Measurements from ENCODE around the gene IGLL5.
A peak's percentile ranks its signal among the peaks of the same experiment; 100 is the strongest.

Gene IGLL5

DNA sequence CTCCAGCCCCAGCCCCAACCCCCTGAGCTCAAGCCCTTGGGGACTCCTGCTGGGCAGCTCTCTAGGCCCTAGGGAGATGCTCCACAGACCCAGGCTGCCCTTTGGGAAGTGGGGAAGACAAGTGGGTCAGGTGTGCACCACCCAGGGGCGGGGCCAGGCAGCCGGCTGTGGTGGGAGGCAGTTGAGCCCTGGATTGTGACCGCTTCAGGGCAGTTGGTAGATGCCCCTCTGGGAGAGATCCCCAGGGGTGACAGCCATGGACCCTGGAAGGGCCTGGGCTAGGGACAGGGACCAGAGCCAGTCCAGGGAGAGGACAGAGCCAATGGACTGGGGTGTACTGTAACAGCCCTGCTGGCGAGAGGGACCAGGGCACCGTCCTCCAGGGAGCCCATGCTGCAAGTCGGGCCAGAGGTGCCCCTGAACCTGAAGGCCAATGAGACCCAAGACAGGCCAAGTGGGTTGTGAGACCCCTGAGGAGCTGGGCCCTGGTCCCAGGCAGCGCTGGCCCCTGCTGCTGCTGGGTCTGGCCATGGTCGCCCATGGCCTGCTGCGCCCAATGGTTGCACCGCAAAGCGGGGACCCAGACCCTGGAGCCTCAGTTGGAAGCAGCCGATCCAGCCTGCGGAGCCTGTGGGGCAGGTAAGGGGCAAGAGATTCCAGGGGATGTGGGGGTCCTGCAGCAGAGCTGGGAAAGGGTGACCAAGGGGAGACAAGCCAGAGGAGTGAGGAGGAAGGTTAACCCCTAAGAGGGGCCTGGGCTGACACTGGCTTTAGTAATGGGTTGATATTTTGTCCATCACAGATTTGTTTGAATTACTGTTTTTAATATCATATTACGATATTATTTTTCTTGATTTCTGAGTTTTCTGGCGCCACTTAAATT lies at the start of gene IGLL5:
IGLL5 (plus strand) TSS at position 196 of the 883 bp plus-strand sequence; CDS start at position 434, 238 bp downstream.
- DNase-seq (ENCODE audit: low read depth), result no peak

DNA sequence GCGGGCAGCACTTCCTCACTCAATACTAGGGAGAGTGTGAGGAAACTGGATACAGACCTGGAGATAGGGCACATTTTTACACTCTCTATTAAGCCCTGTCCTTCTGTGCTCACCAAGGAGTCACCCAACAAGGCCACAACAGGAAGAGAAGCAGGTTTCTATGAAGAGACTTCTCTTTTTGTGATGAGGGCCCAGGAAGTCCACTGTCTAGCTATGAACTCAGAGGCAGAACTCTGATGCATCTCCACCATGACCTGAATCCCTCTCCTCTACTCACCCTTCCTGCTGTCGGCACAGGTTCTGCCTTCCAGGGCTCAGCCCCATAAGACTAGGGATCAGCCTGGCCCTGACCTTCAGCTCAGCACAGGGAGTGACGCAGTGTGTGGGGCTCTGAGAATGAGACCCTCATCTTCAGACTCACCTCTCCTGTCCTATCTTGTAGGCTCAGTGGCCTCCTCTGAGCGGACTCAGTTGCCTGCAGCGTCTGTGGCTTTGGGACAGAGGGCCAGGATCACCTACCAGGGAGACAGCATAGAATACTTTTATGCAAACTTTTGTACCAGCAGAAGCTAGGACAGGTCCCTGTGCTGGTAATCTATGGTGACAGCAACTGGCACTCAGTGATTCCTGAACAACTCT lies 49.3 kb upstream of the IGLL5 start:
- DNase-seq (ENCODE audit: low read depth), result no peak

DNA sequence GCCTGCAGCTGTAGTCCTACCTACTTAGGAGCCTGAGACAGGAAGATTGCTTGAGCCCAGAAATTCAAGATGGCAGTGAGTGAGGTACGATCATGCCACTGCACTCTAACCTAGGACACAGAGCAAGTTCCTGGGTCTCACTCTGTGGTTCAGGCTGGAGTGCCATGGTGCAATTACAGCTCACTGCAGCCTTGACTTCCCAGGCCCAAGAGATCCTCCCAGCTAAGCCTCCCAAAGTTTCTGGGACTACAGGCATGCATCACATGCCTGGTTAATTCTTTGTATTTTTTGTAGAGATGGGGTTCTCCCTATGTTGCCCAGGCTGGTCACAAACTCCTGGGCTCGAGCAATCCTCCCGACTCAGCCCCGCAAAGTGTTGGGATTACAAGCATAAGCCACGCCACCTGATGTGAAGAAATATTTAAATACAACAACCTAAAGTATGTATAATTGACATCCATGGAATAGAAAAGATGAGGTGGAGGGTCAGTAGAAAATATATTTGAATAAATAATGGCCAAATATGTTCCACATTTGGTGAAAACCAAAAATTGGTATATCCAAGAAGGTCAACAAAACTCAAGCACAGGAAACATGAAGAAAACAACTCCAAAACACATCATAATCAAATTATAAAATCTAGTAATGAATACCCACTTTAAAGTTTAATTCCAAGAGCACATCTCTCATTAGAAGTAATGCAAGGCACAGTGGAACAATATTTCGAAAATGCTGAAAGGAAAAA lies 47.9 kb upstream of the IGLL5 start:
- no peak for DNase-seq (ENCODE audit: low read depth)

GRCh38 chr22:22840780-22841179 lies 46.8 kb upstream of the IGLL5 start:
- no peak for DNase-seq (ENCODE audit: low read depth)

- DNase-seq (ENCODE audit: low read depth), result no peak
Observed at GRCh38 chr22:22841598-22841997, 46.0 kb upstream of the IGLL5 start.

DNA sequence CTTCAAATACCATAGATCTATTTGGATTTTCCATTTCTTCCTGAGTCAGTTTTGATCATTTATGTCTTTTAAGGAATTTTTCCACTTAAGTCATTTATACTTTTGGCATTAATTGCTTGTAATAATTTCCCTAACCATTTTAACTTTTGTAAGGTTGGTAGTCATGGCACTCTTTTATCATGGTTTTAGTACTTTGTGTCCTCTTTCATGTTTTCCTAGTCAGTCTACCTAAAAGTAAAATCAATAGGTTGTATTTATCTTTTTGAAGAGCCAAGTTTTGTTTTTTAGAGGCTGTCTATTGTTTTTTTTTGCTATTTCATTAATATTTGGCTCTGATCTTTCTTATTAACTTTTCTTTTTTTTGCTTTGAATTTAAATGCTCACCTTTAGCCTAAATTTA lies 45.5 kb upstream of the IGLL5 start:
- no peak for DNase-seq (ENCODE audit: low read depth)

DNA sequence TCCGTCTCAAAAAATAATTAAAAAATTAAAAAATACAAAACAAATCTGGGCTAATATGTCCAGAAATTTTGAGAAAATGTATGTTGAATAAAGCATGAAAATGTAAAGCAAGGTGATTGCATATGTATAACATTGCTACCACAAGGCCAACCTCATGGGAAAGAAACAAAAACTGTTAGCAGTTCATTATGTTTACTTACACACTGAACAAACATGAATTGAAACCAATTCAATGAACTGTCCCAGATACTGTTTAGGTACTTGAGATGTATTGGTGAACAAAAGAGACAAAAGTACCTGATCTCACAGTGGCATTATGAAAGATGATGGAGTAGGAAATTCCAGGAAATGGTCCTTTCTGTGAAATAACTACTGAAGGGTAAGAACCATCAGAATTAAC lies 43.8 kb upstream of the IGLL5 start:
- no peak for DNase-seq (ENCODE audit: low read depth)

- no peak for DNase-seq (ENCODE audit: low read depth)
Observed at GRCh38 chr22:22847241-22847640, 40.4 kb upstream of the IGLL5 start.

- DNase-seq (ENCODE audit: low read depth), result peak; percentile 46
Observed at GRCh38 chr22:22848364-22848866, 39.2 kb upstream of the IGLL5 start.

DNA sequence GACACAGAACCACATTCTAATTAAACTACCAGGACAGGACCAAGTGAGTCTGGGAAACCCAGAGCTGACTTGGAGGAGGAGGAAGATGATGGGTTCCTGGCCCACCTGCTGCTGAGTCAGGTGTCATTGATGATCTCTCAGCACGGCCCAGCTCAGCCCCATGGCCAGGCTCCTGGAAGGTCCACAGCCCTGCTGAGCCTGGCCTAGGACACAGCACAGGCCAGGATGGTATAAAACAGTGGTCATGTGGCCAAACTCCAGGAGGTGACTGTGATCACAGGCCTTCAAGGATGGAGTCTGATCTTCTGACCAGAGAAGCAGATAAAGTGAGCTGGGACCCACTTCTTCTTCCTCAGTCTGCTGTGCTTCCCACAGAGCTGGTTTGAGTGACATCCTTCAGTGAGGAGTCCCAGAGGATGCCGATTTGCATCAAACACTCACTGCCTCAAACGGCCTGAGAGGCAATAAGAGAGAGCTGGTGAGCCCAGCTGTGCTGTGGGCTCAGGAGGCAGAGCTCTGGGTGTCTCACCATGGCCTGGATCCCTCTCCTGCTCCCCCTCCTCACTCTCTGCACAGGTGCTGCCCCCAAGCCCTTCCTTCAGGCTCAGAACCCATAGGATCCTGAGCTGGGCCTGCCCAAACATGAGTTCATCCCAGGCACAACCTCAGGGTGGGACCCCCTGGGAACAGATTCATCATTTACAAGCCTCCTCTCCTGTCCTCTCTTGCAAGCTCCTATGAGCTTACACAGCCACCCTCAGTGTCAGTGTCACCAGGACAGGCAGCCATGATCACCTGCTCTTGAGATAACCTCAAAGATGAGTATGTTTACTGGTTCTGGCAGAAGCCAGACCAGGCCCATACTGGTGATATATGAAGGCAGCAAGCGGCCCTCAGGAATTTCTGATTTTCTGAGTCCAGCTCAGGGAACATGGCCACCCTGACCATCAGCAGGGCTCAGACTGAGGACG lies 37.7 kb upstream of the IGLL5 start:
- DNase-seq (ENCODE audit: low read depth), result no peak

DNA sequence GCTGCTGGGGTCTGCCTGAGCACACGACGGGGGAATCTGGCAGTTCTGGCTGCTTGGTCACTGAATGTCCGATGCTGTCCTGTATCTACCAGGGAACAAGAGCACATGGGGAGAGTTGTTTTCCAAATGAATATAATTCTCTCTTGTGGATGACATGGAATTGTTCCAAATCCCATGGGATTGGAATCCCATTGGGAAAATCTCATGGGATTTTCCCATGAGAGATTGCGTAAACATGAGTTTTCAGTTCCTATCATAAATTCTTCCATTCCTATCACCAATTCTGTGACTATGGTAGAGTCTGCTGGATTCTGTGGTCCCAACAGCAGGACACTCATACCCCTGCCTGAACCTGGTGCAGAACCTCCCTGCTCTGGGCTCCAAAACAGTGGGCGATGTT lies 35.6 kb upstream of the IGLL5 start:
- DNase-seq (ENCODE audit: low read depth), result no peak

DNA sequence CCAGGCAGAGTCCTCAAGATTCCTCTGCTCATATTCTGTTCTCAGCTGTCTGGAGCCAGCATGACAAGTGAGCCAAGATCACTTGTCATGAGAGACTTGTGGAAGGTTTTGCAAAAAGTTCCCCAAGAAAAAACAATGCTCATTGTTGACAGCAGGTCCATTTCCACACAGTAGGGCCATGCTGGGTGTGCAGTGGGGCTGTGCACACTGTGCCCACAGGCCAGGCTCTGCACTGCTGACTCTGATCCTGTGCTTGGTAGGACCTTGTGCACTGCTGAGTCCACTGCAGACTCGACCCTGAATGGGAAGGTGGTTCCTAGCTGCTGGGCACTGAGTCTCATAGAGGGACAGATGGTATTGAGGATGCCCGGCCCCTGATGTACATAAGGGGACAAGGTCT lies 33.9 kb upstream of the IGLL5 start:
- DNase-seq (ENCODE audit: low read depth), result no peak

DNA sequence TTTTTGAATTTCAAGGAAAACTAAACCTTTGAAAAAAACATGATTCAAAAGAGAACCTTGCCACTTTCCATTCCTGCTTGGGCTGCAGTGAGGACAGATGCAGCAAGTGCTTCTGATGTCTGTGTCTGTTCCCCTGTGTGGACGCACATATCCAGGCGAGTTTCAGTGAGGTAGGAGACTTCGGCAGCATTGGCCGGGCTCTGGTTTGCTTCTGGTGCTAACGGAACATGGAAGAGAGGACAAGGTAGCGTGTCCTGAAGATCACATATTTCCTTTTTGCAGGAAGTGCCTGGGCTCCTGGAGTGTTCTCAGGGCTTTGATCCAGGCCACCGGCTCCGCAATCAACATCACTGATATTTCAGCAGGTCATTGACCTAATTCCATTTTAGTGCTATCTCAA lies 33.1 kb upstream of the IGLL5 start:
- no peak for DNase-seq (ENCODE audit: low read depth)

DNA sequence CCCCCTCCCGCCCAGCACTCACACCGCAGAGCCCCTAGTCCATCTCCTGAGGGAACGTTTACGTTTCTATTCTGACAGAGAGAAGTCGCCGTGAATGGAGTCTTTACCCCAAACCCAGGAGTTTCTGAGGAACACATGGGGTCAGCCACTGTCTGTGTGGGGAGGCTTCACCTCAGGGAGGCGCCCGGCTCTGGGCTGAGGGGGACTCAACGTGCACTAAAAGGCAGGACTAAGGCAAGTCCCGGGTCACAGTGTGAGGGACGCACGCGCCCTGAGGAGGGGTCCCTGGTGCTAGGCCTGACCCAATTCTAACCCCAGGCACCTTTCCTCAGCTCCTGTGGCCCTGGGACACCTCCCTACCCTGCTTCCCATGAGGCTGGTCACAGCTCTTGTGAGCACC lies 32.5 kb upstream of the IGLL5 start:
- DNase-seq (ENCODE audit: low read depth), result no peak

DNA sequence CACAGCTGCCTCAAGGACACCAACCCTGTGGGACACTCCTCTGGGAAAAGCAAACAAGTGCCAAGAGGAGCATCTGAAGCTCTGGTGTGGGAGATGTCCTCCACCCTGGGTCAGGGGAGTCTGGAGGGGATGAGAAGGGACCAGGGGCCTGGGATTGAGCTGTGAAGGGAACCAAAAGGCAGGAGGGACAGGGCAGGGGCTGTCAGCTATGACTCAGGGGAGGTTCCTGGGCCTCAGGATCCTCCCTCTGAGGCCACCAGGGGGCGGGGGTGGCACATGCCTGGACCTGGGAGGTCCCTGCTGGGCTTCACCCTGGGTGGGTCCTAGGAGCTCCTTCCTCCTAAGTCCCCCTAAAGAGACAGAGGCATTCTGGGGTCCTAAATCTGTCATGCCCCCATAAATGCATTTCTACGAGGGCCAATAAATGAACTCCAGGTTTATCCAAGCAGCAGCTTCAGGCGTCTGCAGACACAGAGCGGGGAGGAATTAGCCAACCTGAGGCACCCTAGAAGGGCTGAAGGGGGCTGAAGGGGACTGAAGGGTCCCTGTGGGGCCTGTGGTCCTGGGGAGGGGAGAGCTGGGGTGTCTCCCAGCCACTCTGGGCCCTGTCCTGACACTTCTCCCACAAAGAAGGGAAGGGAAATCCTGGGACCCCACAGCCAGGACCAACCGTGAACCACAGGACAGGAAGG lies 31.9 kb upstream of the IGLL5 start:
- no peak for DNase-seq (ENCODE audit: low read depth)

DNA sequence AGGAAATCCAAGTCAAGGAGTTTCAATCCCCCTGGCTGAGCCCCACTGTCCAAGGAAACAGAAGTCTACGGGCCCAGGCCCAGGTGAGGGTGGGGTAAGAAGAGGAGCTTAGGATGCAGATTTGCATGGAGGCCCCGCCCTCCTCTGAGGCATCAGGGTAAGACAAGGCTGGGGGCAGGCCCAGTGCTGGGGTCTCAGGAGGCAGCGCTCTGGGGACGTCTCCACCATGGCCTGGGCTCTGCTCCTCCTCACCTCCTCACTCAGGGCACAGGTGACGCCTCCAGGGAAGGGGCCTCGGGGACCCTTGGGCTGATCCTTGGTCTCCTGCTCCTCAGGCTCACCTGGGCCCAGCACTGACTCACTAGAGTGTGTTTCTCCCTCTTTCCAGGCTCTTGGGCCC lies 31.3 kb upstream of the IGLL5 start:
- DNase-seq (ENCODE audit: low read depth), result no peak

- no peak for DNase-seq (ENCODE audit: low read depth)
Observed at GRCh38 chr22:22856885-22857606, 30.6 kb upstream of the IGLL5 start.

DNA sequence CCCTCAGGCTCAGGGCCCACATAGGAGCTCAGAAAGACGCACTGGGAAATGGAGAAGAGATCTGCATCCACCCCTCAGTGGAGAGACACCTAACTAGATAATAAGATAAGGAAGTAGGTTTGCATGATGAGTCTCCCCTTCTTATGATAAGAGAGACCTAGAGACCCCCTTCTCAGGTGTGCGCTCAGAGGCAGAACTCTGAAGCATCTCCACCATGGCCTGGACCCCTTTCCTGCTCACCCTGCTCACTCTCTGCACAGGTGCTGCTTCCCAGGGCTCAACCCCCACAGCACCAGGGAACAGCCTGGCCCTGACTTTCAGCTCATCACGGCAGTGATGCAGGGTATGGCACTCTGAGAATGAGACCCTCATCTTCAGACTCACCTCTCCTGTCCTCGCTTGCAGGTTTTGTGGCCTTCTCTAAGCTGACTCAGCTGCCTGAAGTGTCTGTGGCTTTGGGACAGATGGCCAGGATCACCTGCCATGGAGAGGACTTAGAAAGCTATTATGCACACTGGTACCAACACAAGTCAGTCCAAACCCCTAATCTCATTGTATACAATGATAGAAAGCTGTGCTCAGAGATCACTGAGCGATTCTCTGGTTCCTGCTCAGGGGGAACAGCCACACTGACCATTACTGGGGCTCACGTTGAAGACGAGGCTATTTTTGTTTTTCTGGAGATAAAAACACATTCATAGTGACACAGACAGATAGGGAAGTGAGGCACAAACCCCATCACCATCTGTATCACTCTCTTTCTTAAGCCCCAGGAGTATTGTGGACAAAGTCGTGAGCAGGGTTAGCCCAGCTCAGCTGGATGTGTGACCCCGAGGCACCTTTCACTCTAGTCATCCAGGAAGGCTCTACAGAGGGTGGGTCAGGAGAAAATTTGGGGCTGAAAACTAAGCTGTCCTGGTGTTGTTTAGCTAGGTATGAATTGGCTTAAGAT lies 29.7 kb upstream of the IGLL5 start:
- DNase-seq (ENCODE audit: low read depth), result no peak

DNA sequence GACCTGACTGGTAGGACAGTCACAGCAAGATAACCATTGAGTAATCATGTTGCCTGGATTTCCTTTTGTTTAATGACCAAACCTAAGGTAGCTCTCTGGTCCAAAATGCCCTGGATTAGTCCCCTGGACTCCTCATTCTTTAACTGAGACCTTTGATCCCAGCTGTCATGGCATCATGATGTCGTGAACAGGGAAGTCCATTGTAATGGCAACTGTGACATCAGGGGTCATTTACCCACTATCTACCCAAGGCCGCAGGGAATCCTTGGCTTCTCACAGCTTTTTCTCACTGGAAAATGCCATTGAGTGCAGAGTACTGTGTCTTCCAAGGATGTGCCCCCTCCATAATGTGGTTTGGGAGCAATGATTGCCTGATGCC lies 29.1 kb upstream of the IGLL5 start:
- no peak for DNase-seq (ENCODE audit: low read depth)

Data from stimulated activated CD8-positive, alpha-beta memory T cell treated with anti-CD3 and anti-CD28 coated beads, Interleukin-15, amount 100 ng/mL, for 24 hours (primary cell).